ENCODE data around the gene GRIPAP1.

The GRIPAP1 gene

DNA sequence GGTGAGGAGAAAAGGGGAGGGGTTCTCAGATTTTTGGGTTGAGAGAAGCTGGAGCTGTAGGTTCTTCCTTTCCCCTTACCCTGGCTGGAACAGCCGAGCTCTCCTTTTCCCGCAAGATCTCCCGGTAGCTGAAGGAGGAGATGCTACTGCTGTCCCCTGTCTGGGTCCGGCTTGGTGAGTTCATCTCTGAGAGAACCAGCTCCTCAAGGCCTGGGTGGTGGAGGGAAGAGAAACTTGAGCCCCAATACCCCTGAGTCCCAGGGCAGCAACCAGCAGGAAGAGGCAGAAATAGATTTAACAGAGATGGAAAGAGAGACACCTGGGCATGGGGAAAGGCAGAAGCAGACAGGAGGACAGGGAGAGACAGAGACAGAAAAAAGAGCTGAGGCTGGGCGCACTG, 23.8 kb downstream of the GRIPAP1 start:
- no peak for DNase-seq (ENCODE audit: extremely low spot score)
- ChIA-PET CTCF (no interaction called here), POLR2A (no interaction called here)
- TF ChIP-seq CTBP1 (IDR thresholded peaks at IDR 0.05; ENCODE audit: borderline replicate concordance) (no peak), LEF1 (IDR thresholded peaks at IDR 0.05; ENCODE audit: borderline replicate concordance) (no peak), FOXK2 (IDR thresholded peaks at IDR 0.05) (no peak), FOXM1 (IDR thresholded peaks at IDR 0.05; ENCODE audit: borderline replicate concordance) (no peak), L3MBTL2 (conservative IDR thresholded peaks at IDR 0.05) (no peak), FOXA1 (IDR thresholded peaks at IDR 0.05) (no peak), SP1 (IDR thresholded peaks at IDR 0.05) (no peak), NFRKB (IDR thresholded peaks at IDR 0.05) (no peak), ELF4 (IDR thresholded peaks at IDR 0.05) (no peak), ZNF384 (IDR thresholded peaks at IDR 0.05) (no peak), TARDBP (IDR thresholded peaks at IDR 0.05) (no peak), ARNT (IDR thresholded peaks at IDR 0.05) (no peak), HDGF (IDR thresholded peaks at IDR 0.05; ENCODE audit: borderline replicate concordance) (no peak), SUZ12 (IDR thresholded peaks at IDR 0.05) (no peak), BHLHE40 (IDR thresholded peaks at IDR 0.05; ENCODE audit: borderline replicate concordance) (no peak)
- TF ChIP-seq, protein P1, sequence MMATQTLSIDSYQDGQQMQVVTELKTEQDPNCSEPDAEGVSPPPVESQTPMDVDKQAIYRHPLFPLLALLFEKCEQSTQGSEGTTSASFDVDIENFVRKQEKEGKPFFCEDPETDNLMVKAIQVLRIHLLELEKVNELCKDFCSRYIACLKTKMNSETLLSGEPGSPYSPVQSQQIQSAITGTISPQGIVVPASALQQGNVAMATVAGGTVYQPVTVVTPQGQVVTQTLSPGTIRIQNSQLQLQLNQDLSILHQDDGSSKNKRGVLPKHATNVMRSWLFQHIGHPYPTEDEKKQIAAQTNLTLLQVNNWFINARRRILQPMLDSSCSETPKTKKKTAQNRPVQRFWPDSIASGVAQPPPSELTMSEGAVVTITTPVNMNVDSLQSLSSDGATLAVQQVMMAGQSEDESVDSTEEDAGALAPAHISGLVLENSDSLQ (IDR thresholded peaks at IDR 0.05) = no peak

DNA sequence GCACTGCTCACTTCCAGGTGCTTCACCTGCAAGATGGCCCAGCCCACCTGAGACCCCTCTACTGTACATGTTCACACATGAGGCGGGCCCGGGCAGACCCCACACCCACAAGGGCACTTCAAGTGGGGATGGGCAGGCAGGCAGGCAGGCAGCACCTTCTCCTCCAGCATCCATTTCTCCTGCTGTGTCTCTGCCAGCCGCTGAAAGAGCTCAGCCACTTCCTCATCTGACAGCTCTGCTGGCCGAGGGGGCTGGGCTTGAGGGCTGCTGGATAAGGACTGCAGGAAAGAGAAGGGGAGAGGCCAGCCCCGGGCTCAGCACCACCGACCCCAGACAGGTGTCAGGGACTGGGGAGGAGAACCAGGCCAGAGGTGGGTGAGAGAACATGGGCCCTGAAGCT, 26.0 kb downstream of the GRIPAP1 start:
- TF ChIP-seq ELF4 (IDR thresholded peaks at IDR 0.05) (no peak), LEF1 (IDR thresholded peaks at IDR 0.05; ENCODE audit: borderline replicate concordance) (no peak), HDGF (IDR thresholded peaks at IDR 0.05; ENCODE audit: borderline replicate concordance) (no peak), NFRKB (IDR thresholded peaks at IDR 0.05) (no peak), ZNF384 (IDR thresholded peaks at IDR 0.05) (no peak), FOXA1 (IDR thresholded peaks at IDR 0.05) (no peak), BHLHE40 (IDR thresholded peaks at IDR 0.05; ENCODE audit: borderline replicate concordance) (no peak)
- CTCF ChIA-PET = no interaction called here
- DNase-seq (ENCODE audit: extremely low spot score) = no peak
- POLR2A ChIA-PET = interaction anchor here (1.0 kb wide), 1 partner anchor 18 kb away, joined by 3 read pairs; the partner anchor contains the start of gene OTUD5

DNA sequence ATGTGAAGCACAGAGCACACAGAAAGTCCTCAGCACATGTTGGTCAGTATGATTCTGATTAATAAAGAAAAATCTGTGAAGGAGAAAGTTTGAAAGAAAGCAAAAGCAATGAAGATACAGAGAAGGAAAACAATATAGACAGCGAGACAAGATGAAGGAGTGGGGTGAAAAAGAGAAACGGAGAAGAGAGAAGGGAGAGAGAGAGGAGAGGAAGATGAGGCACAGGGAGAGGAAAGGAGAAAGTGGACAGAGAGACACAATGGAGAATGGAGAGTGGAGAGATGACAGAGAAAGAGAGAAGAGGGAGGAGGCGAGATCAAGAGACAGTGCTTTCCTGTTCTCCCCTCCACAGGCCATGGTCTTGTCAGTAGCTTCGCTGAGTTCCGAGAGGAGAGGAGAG, 26.5 kb downstream of the GRIPAP1 start:
- CTCF ChIA-PET = no interaction called here

DNA sequence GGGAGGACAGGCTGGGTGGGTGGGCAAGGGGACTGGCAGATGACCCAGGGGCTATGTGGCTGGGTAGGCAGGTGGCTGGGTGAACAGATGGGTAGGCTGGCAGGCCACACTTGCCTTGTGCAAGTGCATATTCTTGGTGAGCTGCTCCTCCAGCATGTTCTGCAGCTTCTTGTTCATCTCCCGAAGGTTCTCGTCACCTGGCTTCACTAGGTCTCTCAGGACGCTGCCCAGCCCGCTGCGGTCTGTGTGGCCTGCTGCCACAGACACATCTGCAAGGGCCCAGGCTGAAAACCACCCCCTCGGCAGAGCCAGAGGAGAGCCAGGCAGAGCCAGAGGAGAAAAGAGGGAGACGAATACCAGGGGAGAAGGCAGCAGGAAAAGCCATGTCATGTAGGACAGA, 27.0 kb downstream of the GRIPAP1 start:
- TF ChIP-seq ELF4 (IDR thresholded peaks at IDR 0.05) (no peak), LEF1 (IDR thresholded peaks at IDR 0.05; ENCODE audit: borderline replicate concordance) (no peak), FOXM1 (IDR thresholded peaks at IDR 0.05; ENCODE audit: borderline replicate concordance) (no peak), TARDBP (IDR thresholded peaks at IDR 0.05) (no peak), CTBP1 (IDR thresholded peaks at IDR 0.05; ENCODE audit: borderline replicate concordance) (no peak), FOXA1 (IDR thresholded peaks at IDR 0.05) (no peak)
- ChIA-PET CTCF (no interaction called here), POLR2A (interaction anchor here (0.8 kb wide), 1 partner anchor 67 kb away, joined by 4 read pairs; no protein-coding TSS in a partner anchor)
- no peak for DNase-seq (ENCODE audit: extremely low spot score)

More for the DNA sequence above, 26.5 kb downstream of the GRIPAP1 start:
- no peak for TF ChIP-seq SUZ12 (IDR thresholded peaks at IDR 0.05)
- TF ChIP-seq BHLHE40 (IDR thresholded peaks at IDR 0.05; ENCODE audit: borderline replicate concordance) = no peak
- no peak for TF ChIP-seq TARDBP (IDR thresholded peaks at IDR 0.05)
- no peak for TF ChIP-seq ELF4 (IDR thresholded peaks at IDR 0.05)
- no peak for TF ChIP-seq FOXA1 (IDR thresholded peaks at IDR 0.05)
- no peak for DNase-seq (ENCODE audit: extremely low spot score)
- POLR2A ChIA-PET = interaction anchor here (1.0 kb wide), 1 partner anchor 18 kb away, joined by 3 read pairs; the partner anchor contains the start of gene OTUD5

DNA sequence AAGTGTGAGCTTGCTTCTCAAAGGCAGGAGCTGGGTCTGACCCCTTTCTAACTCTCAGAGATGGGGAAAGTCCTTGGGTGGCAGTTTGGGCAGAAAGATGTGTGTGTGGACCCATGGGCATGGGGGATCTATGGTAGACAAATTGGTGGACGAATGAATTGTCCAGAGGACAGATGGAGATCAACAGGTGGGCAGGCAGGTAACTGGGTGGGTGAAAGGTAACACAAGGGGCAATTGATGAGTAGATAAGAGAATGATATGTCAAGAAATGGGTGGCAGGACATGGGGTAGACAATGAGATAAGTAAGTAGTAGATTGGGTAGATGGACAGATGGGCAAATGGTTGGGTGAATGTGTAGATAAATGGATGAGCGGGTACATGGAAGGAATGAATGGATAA, 27.5 kb downstream of the GRIPAP1 start:
- TF ChIP-seq BHLHE40 (IDR thresholded peaks at IDR 0.05; ENCODE audit: borderline replicate concordance) = no peak
- no peak for TF ChIP-seq ELF4 (IDR thresholded peaks at IDR 0.05)
- no peak for TF ChIP-seq HDGF (IDR thresholded peaks at IDR 0.05; ENCODE audit: borderline replicate concordance)
- TF ChIP-seq, protein P1 (IDR thresholded peaks at IDR 0.05) = no peak
- ChIA-PET POLR2A (interaction anchor here (0.8 kb wide), 1 partner anchor 67 kb away, joined by 4 read pairs; no protein-coding TSS in a partner anchor), CTCF (interaction anchor here (0.6 kb wide), 2 partner anchors 16 to 863 kb away, joined by 3 read pairs; no protein-coding TSS in a partner anchor)
- DNase-seq (ENCODE audit: extremely low spot score) = no peak

DNA sequence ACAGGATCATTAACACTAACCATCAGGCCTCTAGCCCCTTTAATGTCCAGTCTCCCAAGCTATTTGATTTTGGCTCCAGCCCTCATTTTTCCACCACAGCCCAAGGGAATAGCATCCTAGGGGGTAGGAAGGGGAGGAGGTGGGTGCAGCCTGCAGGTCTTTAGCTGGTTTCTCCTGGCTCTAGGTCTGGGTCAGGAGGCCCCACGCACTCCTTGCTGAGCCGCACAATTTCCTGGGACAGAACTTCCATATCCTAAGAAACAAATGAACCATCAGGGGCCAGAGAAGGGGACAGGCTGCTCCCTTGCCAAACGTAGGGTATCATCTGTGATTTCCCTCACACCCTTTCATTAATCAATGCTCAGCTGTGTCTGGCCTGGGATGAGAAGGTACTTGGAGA, 28.0 kb downstream of the GRIPAP1 start:
- no peak for DNase-seq (ENCODE audit: extremely low spot score)
- no peak for TF ChIP-seq TARDBP (IDR thresholded peaks at IDR 0.05)
- TF ChIP-seq ZNF384 (IDR thresholded peaks at IDR 0.05) = no peak
- TF ChIP-seq L3MBTL2 (conservative IDR thresholded peaks at IDR 0.05) = no peak
- TF ChIP-seq FOXM1 (IDR thresholded peaks at IDR 0.05; ENCODE audit: borderline replicate concordance) = no peak
- TF ChIP-seq HDGF (IDR thresholded peaks at IDR 0.05; ENCODE audit: borderline replicate concordance) = no peak
- TF ChIP-seq, protein P1 (IDR thresholded peaks at IDR 0.05) = no peak
- TF ChIP-seq NFRKB (IDR thresholded peaks at IDR 0.05) = no peak
- TF ChIP-seq LEF1 (IDR thresholded peaks at IDR 0.05; ENCODE audit: borderline replicate concordance) = no peak
- no peak for TF ChIP-seq SUZ12 (IDR thresholded peaks at IDR 0.05)
- CTCF ChIA-PET = interaction anchor here (0.6 kb wide), 2 partner anchors 15 to 864 kb away, joined by 3 read pairs; no protein-coding TSS in a partner anchor
- POLR2A ChIA-PET = interaction anchor here (0.8 kb wide), 1 partner anchor 68 kb away, joined by 4 read pairs; no protein-coding TSS in a partner anchor

Data from HEK293T (cell line).